K562 (cell line): ENCODE results near the gene HDAC7. TPM values are rescaled to one million over a fixed set of nuclear protein-coding genes. Genes with fewer than 3 reads are reported as not detected.

Experiments used
- ATAC-seq: fragments of 200-7000 bp; cut with Tn5 transposase; 3 replicates; pipeline ENCODE4 v1.9.1; 2020; ENCODE audit warnings: moderate library complexity
- BruUV-seq: library from RNA; stranded (reverse); fragments of 400-500 nt; replicated peaks from 2 replicates; lab custom pipeline; 2021; lab: Mats Ljungman, UMichigan
- CTCF ChIA-PET: fragments of 300-600 bp; formaldehyde crosslinking; extraction: SDS; loops from one replicate; lab custom pipeline; 2021; ENCODE audit warnings: low intra/inter-chr PET ratio; lab: Yijun Ruan, JAX
- POLR2A ChIA-PET: fragments of 300-600, 350-650 bp; sonication (Branson Sonifier 250); formaldehyde crosslinking; extraction: SDS; loops from one replicate; lab custom pipeline; 2021; ENCODE audit warnings: antibody characterized with exemption, inconsistent platforms; lab: Yijun Ruan, JAX
- DNase-seq, 4 experiments: peaks; one replicate each; pipeline versions ENCODE4 v3.0.0 to v3.0.0-alpha.2; 2011 to 2018; ENCODE audit warnings: low spot score in 3 of 4, mixed read lengths in 3 of 4; ENCODE audit errors: extremely low read depth in 1 of 4
- FAIRE-seq: peaks from 2 replicates; lab custom pipeline; 2011; peaks lifted over from hg19 to GRCh38; lab: Jason Lieb, UNC
- H2AFZ ChIP-seq: 2 replicates; pipeline ENCODE4 v1.6.0; 2011; ENCODE audit warnings: low read depth, low read length, control low read depth, inconsistent platforms
- H3K27ac ChIP-seq: fragments of 200-600 bp; 3 replicates; pipeline ENCODE4 v1.8.0; 2011; ENCODE audit warnings: low read depth, mild to moderate bottlenecking, control low read depth, inconsistent platforms, low read length, moderate library complexity, mixed read lengths; ENCODE audit errors: extremely low read depth
- H3K27me3 ChIP-seq, 2 experiments: fragments of 300-600 bp in 1 of 2; 2 replicates in 1 of 2; 3 replicates in 1 of 2; pipeline versions ENCODE4 v1.6.0 to v1.8.0; 2011; ENCODE audit warnings: inconsistent platforms in 2 of 2, low read length in 2 of 2, mild to moderate bottlenecking in 1 of 2, mixed read lengths in 1 of 2, moderate library complexity in 1 of 2; ENCODE audit not compliant: control insufficient read depth in 2 of 2, insufficient read depth in 2 of 2
- H3K36me3 ChIP-seq: fragments of 300-600 bp; 3 replicates; pipeline ENCODE4 v1.8.0; 2011; ENCODE audit warnings: mild to moderate bottlenecking, low read length, inconsistent platforms; ENCODE audit not compliant: control insufficient read depth, insufficient read depth
- H3K4me1 ChIP-seq, 2 experiments: fragments of 200-600 bp in 1 of 2; replicated peaks in 1 of 2; 2 replicates in 1 of 2; 3 replicates in 1 of 2; pipeline versions ENCODE4 v1.5.1 to v1.8.0; 2011; ENCODE audit warnings: inconsistent platforms in 2 of 2, low read length in 2 of 2, mild to moderate bottlenecking in 1 of 2, mixed read lengths in 1 of 2, moderate library complexity in 1 of 2; ENCODE audit not compliant: control insufficient read depth in 2 of 2, insufficient read depth in 2 of 2
- H3K4me2 ChIP-seq: 2 replicates; pipeline ENCODE4 v1.6.1; 2011; ENCODE audit warnings: low read length, control low read depth, inconsistent platforms, mixed read lengths; ENCODE audit not compliant: insufficient read depth
- H3K4me3 ChIP-seq: fragments of 200-600 bp; sonication (generic), shearing (Covaris generic); 2 replicates; pipeline ENCODE4 v1.5.1; 2016; ENCODE audit warnings: control low read depth, inconsistent platforms
- H3K79me2 ChIP-seq: fragments of 200-600 bp; 3 replicates; pipeline ENCODE4 v1.8.0; 2011; ENCODE audit warnings: low read length, inconsistent platforms; ENCODE audit not compliant: control insufficient read depth, insufficient read depth
- H3K9ac ChIP-seq, 2 experiments: 2 replicates each; pipeline versions ENCODE4 v1.6.0 to v1.6.1; 2011; ENCODE audit warnings: low read depth in 2 of 2, low read length in 2 of 2, control low read depth in 1 of 2, inconsistent platforms in 1 of 2, mild to moderate bottlenecking in 1 of 2, mixed read lengths in 1 of 2; ENCODE audit not compliant: insufficient read depth in 1 of 2
- H3K9me1 ChIP-seq: one replicate; pipeline ENCODE4 v1.6.0; 2011; ENCODE audit warnings: inconsistent platforms, mild to moderate bottlenecking, low read length, moderate library complexity; ENCODE audit not compliant: control insufficient read depth, insufficient read depth
- H3K9me3 ChIP-seq: replicated peaks from 2 replicates; pipeline ENCODE4 v1.5.1; 2011; ENCODE audit warnings: low read depth, low read length, inconsistent platforms; ENCODE audit not compliant: control insufficient read depth, insufficient read depth
- H4K20me1 ChIP-seq: replicated peaks from 2 replicates; pipeline ENCODE4 v1.6.1; 2011; ENCODE audit warnings: low read length, inconsistent platforms, mixed read lengths; ENCODE audit not compliant: control insufficient read depth, insufficient read depth
- ARID1B ChIP-seq: fragments of 450-650 bp; IDR thresholded peaks from 2 replicates; pipeline ENCODE4 v1.6.1; 2016; ENCODE audit warnings: antibody characterized with exemption, mild to moderate bottlenecking, inconsistent platforms
- BRCA1 ChIP-seq, 2 experiments: fragments of 450-650 bp in 1 of 2; sonication (generic) in 1 of 2; formaldehyde crosslinking in 1 of 2; IDR thresholded peaks; 2 replicates each; pipeline versions ENCODE4 v1.5.0 to v1.6.1; 2017 to 2020; ENCODE audit warnings: mild to moderate bottlenecking in 1 of 2, missing genetic modification reagents in 1 of 2
- CREBBP ChIP-seq: IDR thresholded peaks from one replicate; pipeline ENCODE4 v1.6.1; 2012; ENCODE audit warnings: low read depth, mild to moderate bottlenecking, control low read depth, inconsistent platforms, low read length
- DPF2 ChIP-seq: fragments of 450-650 bp; IDR thresholded peaks from 2 replicates; pipeline ENCODE4 v1.6.1; 2016
- HSF4 ChIP-seq: fragments of 250-450 bp; sonication (Bioruptor Pico); IDR thresholded peaks from 2 replicates; pipeline ENCODE4 v2.1.2; 2022; ENCODE audit warnings: mild to moderate bottlenecking, moderate library complexity, borderline replicate concordance
- MAFF ChIP-seq: IDR thresholded peaks from 2 replicates; pipeline ENCODE4 v1.6.1; 2012; ENCODE audit warnings: low read length, improper control_type of control experiment
- TAF15 ChIP-seq: fragments of 200-400 bp; formaldehyde crosslinking; IDR thresholded peaks from 2 replicates; pipeline ENCODE4 v1.6.1; 2017; ENCODE audit warnings: mild to moderate bottlenecking, low read depth, low read length, moderate library complexity
- U2AF1 ChIP-seq: fragments of 200-400 bp; formaldehyde crosslinking; optimal IDR thresholded peaks from 2 replicates; pipeline ENCODE3; 2017; ENCODE audit warnings: mild to moderate bottlenecking, low read depth, low read length, moderate library complexity
- WHSC1 ChIP-seq: IDR thresholded peaks from one replicate; pipeline ENCODE4 v1.6.1; 2012; ENCODE audit warnings: low read length, control low read depth, inconsistent platforms
- ZEB2 ChIP-seq: fragments of 450-650 bp; IDR thresholded peaks from 2 replicates; pipeline ENCODE4 v1.6.1; 2016
- ZNF324 ChIP-seq: fragments of 250-450 bp; sonication (Bioruptor Pico); IDR thresholded peaks from 2 replicates; pipeline ENCODE4 v1.4.0; 2020; ENCODE audit warnings: mild to moderate bottlenecking
- WGBS: fragments of 100-300 bp; shearing (Covaris generic); methylation state at CpG from one replicate; pipeline ENCODE4 v1.1.6; 2016; ENCODE audit warnings: low coverage, mixed read lengths; ENCODE audit not compliant: insufficient coverage; ENCODE audit errors: missing lambda C conversion rate; 5-methylcytosine and 5-hydroxymethylcytosine counted together
- in situ Hi-C: fragments of 300-500 bp; cut with MboI; formaldehyde crosslinking; loops from 4 replicates; pipeline ENCODE4 v1.15.0; 2018; ENCODE audit warnings: inconsistent platforms, mixed read lengths
- intact Hi-C: fragments of 100-400 bp; cut with micrococcal nuclease; formaldehyde crosslinking; loops from 2 replicates; pipeline ENCODE4 v1.14.2; 2022
- polyA plus RNA-seq, 8 experiments: library from polyadenylated mRNA; depleted of rRNA in 4 of 8; stranded (reverse) in 5 of 8; unstranded in 3 of 8; fragments of >200 nt; fragmentation: Nextera tagmentation in 2 of 8; fragmentation: Illumina TruSeq in 1 of 8; extraction: Ambion mirVana in 2 of 8; extraction: Trizol in 1 of 8; gene quantifications; 2 replicates each; pipeline versions ENCODE4 v1.2.1 to v1.2.3, GENCODE V29; 2011 to 2014; ENCODE audit warnings: inconsistent platforms in 1 of 8, missing spikeins in 1 of 8
- total RNA-seq, 7 experiments: library from RNA; depleted of rRNA in 6 of 7; stranded (reverse); fragments of >200 nt in 6 of 7; fragmentation: Illumina TruSeq in 2 of 7; extraction: Trizol in 2 of 7; gene quantifications; 2 replicates each; pipeline versions ENCODE4 v1.2.1 to v1.2.3, GENCODE V29; 2011 to 2021; ENCODE audit warnings: low replicate concordance in 1 of 7
- TF ChIP-seq, protein P1 (sequence below): fragments of 450-650 bp; IDR thresholded peaks from 2 replicates; pipeline ENCODE4 v1.6.1; 2016
- TF ChIP-seq, protein P2 (sequence below): fragments of 150-350 bp; IDR thresholded peaks from 2 replicates; pipeline ENCODE4 v1.6.1; 2014; ENCODE audit warnings: low read depth, mild to moderate bottlenecking, low read length, borderline replicate concordance

Gene HDAC7
- total and polyA plus RNA-seq, 9 of the 15 experiments (the other 6 are each of a cell fraction or from before 2014, with no cell fraction given): 2.5 to 129 (median 31.1) TPM

DNA sequence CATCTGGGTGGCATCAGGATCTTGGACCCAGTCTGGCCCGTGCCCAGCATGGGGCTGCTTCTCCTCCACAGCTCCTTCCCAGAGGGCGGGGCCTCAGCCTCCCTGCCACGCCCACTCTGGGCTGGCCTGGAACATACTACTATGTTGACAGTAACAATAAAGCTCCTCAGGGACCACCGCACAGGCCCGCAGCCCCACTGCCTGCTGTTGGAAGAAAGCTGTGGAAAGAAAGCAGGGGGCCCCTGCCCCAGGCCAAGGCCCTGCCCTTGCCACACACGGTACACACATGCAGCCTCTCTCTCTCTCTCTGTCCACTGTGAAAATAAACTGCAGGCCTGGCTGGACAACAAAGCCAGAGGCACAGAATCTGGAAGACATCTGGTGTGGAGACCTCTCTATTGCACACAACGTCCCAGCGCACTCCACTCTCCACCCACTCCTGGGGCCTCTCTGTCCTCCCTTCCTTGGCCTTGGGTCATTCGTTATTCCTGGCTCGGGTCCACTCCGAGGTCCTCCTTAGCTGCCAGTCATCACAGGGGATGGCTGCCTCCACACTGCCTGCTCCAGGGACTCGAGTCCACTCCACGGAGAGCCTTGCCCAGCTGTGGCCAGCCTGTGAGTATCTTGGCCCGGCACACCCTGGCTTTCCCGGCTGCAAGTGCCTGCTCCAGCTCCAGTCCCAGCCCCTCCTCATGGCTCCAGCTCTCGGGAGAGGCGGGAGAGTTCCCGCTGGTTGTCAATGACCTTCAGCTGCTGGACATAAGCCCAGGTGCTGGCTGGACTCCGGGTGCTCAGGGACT, 82.6 kb downstream of the HDAC7 start:
- H3K4me2 ChIP-seq: peak overlapping the region; percentile 10; the same call in 1 of the 2 replicates
- TF ChIP-seq TAF15 (no peak), CREBBP (no peak), BRCA1 (IDR thresholded peaks at IDR 0.05) (no peak), BRCA1 (CRISPR knock-in tag; IDR thresholded peaks at IDR 0.05) (no peak), MAFF (no peak), HSF4 (CRISPR knock-in tag) (no peak), U2AF1 (no peak), ZNF324 (CRISPR knock-in tag) (no peak), ZEB2 (no peak), ARID1B (no peak), WHSC1 (no peak), DPF2 (no peak)
- TF ChIP-seq, protein P1, sequence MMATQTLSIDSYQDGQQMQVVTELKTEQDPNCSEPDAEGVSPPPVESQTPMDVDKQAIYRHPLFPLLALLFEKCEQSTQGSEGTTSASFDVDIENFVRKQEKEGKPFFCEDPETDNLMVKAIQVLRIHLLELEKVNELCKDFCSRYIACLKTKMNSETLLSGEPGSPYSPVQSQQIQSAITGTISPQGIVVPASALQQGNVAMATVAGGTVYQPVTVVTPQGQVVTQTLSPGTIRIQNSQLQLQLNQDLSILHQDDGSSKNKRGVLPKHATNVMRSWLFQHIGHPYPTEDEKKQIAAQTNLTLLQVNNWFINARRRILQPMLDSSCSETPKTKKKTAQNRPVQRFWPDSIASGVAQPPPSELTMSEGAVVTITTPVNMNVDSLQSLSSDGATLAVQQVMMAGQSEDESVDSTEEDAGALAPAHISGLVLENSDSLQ: peak; percentile 27; the same call in 1 of the 2 replicates
- TF ChIP-seq, protein P2, sequence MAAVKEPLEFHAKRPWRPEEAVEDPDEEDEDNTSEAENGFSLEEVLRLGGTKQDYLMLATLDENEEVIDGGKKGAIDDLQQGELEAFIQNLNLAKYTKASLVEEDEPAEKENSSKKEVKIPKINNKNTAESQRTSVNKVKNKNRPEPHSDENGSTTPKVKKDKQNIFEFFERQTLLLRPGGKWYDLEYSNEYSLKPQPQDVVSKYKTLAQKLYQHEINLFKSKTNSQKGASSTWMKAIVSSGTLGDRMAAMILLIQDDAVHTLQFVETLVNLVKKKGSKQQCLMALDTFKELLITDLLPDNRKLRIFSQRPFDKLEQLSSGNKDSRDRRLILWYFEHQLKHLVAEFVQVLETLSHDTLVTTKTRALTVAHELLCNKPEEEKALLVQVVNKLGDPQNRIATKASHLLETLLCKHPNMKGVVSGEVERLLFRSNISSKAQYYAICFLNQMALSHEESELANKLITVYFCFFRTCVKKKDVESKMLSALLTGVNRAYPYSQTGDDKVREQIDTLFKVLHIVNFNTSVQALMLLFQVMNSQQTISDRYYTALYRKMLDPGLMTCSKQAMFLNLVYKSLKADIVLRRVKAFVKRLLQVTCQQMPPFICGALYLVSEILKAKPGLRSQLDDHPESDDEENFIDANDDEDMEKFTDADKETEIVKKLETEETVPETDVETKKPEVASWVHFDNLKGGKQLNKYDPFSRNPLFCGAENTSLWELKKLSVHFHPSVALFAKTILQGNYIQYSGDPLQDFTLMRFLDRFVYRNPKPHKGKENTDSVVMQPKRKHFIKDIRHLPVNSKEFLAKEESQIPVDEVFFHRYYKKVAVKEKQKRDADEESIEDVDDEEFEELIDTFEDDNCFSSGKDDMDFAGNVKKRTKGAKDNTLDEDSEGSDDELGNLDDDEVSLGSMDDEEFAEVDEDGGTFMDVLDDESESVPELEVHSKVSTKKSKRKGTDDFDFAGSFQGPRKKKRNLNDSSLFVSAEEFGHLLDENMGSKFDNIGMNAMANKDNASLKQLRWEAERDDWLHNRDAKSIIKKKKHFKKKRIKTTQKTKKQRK: no peak

More for the DNA sequence above, 82.6 kb downstream of the HDAC7 start:
- Histone ChIP-seq H3K9me1 (no peaks in the 10 kb centered on the region), H3K79me2 (no peaks in the 10 kb centered on the region), H3K27me3 (no peaks in the 10 kb centered on the region), H4K20me1 (no peaks in the 10 kb centered on the region), H3K4me1 (peaks cover 32 to 56% of the 10 kb centered on the region in 2 experiments), H3K4me3 (no peak overlapping the region), H3K9ac (peak overlapping the region in 1 of 2 experiments; percentile 41; a peak in 2 of 4 replicates), H2AFZ (peak overlapping the region; percentile 64; the same call in 1 of the 2 replicates), H3K36me3 (no peaks in the 10 kb centered on the region), H3K27ac (no peak overlapping the region), H3K9me3 (no peaks in the 10 kb centered on the region)
- 56% methylated on average over 16 of the region's 19 CpGs for WGBS
- CTCF ChIA-PET: no interaction called here
- POLR2A ChIA-PET: interaction anchor here (0.5 to 1.2 kb wide), 8 partner anchors 18 to 1082 kb away, joined by 3 read pairs; no protein-coding TSS in a partner anchor
- FAIRE-seq (no peak), DNase-seq (peak; percentile 59 to 83 (median 73)), ATAC-seq (peak; percentile 70)
- in situ Hi-C loops (no loop called here), intact Hi-C loops (no loop called here)
- no TSS peak for BruUV-seq
